ENCODE data around the gene ZNF74.

GRCh38 chr22:20408891-20409290, 14.9 kb downstream of the ZNF74 start:
- TF ChIP-seq CTCF (IDR thresholded peaks at IDR 0.05 in 8 of 11, conservative IDR thresholded peaks at IDR 0.05 in 3 of 11) (no peak), POLR2A (IDR thresholded peaks at IDR 0.05) (no peak), POLR2AphosphoS5 (IDR thresholded peaks at IDR 0.05) (no peak)

All from spleen (tissue), 7 donors.